ENCODE results near the gene MINK1.
"Not testable (repeated sequence)": the region's sequence is repeated elsewhere in the genome, so short reads cannot be mapped to it uniquely, and the experiment has no call there.

The MINK1 gene

DNA sequence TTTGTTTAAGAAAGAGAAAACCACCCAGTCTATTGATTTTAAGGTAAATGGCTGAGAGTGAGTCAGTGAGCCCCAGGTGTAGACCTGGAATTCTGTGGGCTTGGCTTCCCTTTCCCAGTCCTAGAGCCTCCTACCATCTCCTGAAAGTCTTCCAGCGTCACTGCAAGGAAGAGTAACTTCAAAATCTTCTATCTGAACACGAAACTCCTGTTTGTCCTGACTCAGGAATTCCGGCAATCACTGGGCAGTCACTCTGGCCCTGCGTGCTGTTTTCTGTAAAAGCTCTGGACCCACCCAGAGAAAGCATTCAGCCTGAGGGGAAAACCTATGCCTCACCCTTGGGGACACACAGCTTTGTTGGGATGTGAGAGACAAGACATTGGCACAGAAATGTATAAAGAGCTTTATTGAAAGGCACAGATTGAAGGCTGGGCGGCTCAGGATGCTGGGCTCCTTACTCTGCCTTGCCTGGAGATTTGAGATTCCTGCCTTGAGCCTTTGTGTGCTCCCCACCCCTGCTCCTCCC lies 15.9 kb downstream of the MINK1 start:
- no peak for DNase-seq

DNA sequence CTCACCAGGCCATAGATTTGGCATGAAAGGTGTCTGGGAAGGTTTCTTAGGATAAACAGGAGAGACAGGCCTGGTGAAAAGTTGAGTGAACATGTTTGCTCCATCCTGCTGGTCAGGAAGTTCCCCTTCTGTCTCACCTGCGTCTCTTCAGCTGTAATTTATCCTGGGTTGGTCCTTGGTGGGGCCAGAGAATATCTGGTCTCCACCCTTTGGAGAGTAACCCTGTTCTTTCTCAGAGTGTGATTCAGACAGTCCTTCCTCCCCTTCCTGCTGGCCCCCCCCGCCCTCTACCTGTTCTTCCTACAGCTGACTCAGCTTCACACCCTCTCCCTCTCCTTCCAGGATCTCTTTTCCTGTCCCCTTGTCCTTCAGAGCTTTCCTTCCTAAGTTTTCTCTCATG lies 17.1 kb downstream of the MINK1 start:
- no peak for DNase-seq

DNA sequence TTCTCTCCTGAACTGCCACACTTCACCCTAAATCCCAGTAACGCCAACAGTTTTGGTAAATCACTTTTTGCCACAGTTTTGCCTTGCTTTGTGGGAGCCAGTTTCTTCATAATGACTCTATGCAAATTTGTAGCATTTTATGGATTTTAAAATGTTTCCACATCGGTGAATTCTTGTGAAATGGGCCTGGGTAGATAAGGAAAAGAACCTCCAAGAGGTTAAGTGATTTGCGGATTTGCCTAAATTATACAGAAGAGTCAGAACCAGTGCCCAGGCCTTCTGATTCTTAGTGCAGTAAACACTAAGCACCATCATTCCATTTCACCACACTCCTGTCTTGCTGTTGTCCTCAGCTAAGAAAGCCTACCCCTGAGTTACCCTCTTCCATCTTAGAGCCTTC lies 17.9 kb downstream of the MINK1 start:
- DNase-seq, result no peak

DNA sequence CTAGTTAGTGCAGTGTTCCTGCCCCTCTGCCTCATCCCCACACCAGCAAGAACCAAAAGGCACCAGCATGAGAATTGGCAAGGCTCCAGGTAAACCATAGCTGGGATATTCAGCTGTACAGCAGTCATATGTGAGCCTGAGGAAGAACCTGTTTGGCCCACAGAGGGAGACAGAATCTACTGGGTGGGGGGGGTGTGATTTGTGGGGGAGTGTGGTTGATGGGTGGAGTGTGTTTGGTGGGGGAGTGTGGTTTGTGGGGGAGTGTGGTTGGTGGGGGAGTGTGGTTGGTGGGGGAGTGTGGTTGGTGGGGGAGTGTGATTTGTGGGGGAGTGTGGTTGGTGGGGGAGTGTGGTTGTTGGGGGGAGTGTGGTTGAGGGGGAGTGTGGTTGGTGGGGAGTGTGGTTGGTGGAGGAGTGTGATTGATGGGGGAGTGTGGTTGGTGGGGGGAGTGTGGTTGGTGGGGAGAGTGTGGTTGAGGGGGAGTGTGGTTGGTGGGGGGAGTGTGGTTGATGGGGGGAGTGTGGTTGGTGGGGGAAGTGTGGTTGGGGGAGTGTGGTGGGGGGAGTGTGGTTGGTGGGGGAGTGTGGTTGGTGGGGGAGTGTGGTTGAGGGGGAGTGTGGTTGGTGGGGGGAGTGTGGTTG lies 19.5 kb downstream of the MINK1 start:
- no peak for DNase-seq

DNA sequence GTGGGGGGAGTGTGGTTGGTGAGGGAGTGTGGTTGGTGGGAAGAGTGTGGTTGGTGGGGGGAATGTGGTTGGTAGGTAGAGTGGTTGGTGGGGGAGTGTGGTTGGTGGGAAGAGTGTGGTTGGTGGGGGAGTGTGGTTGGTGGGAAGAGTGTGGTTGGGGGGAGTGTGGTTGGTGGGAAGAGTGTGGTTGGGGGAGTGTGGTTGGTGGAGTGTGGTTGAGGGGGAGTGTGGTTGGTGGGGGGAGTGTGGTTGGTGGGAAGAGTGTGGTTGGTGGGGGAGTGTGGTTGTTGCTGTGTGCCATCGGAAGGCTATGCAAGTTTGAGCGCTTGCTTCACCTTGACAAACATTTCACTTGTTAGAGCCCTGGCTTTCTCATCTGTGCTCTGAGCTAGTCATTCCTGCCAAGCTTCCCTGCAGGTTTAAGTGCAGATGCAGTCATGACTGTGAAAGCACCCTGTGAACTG lies 20.1 kb downstream of the MINK1 start:
- DNase-seq, result no peak

DNA sequence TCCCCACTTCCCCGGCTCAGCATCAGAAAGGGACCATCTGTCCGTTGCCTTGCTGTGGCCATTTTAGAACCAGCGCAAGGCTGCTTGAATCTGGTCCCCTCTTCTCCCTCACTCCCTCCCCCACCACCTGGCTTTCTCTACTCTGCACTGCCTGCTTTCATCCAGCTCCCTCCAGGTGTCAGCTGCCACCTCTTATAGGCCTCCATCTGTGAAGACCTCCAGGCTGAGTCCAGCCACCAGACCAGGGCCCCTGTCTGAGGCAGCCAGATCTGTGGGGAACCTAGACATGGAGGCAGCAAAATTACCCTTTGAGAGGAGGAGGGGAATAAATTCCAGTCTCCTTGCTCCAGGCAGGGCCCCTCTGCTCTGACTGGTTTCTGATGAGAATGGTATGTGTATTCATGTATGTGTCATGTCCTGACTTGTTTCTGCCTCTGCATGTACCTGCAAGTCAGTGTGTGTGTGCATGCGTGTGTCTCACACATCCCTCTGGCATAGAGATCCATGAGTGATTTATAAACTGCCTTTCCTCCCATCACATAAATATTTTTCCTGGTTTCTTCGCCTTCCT lies 21.1 kb downstream of the MINK1 start:
- no peak for DNase-seq

DNA sequence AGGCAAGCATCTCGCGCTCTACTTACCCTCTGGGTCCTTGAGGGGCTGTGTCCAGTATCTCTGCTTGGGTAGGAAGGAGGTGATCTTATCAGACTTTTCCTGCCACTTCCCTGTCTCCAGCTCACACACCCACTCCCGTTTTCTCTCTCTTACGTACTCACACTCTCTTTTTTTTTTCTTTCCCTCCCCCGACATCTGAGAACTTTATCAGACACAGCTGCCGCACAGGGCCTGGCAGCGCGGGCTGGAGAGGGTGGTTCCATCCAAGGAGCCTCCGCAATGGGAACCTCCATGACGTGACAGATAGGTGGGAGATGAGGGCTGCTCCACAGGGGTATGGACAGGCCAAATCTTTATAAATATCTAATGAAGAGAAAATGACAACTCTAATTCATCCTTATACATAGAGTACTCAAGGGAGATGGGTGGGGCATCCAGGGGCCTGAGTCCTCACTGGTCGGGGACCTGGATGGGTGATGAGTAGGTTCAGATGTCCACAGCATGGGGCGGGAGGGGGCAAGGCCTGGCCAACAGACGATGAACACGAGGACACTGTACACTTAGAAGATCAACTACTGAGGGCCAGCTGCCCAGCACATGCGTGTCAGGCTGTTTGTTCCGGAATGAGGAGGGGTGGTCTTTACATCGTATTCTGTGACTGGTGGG lies 23.3 kb downstream of the MINK1 start:
- DNase-seq, result no peak

DNA sequence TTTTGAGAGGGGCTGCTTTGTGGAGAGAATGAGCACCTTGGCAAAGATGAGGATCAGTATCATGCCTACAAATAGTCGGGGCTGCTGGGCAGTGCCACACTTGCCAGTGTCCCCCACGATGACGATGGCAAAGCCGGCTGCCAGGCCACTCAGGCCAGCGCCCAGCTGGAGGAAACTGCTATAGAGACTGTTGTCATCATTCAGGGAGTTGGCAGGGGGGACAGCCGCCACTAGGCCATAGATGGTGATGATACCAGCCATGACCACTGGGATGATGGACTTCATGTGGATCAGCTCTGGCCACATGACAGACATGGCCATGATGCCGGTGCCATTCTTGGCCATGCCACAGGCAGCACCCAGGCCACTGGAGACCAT lies 23.8 kb downstream of the MINK1 start:
- no peak for DNase-seq

DNA sequence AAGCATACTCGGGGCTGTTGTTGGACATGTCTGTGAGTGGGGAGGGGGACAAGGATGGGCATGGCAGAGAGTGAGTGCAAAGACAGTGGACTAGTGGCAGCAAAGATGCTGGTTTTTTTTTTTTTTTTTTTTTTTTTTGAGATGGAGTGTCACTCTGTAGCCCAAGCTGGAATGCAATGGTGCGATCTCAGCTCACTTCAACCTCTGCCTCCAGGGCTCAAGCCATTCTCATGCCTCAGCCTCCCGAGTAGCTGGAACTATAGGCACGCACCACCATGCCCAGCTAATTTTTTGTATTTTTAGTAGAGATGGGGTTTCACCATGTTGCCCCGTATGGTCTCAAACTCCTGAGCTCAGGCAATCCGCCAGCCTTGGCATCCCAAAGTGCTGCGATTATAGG lies 24.2 kb downstream of the MINK1 start:
- not testable (repeated sequence) for DNase-seq

DNA sequence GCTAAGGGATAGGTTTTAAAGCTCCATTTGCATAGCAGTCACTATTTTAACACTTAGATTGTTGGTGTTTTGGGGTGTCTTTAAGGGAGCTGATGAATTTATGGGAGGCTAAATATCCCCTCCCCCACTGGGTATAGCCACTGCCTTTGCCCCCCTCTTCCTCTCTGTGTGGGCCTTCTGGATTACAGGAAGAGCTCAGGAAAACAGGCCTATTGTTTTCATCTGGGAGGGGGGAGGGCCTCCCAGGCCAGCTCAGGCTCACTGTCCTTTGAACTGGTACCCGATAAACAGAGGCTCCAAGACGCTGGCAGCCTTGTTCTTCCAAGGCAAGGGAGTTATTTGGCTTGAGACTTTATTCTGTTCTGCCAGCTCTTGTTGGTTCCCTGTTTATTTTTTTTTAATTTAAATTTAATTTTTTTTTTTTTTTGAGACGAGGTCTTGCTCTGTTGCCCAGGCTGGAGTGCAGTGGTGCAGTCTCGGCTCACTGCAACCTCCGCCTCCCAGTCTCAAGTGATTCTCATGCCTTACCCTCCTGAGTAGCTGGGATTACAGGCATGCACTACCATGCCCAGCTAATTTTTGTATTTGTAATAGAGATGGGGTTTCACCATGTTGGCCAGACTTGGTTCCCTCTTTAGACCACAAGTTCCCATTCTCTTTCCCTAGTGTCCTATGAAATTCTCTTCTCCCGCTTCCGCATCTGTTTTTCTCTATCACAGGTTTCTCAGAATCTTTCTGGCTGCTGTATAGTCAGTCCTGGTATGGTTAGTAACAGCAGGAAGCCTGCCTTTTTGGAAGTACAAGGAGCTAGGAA lies 25.1 kb downstream of the MINK1 start:
- no peak for DNase-seq

DNA sequence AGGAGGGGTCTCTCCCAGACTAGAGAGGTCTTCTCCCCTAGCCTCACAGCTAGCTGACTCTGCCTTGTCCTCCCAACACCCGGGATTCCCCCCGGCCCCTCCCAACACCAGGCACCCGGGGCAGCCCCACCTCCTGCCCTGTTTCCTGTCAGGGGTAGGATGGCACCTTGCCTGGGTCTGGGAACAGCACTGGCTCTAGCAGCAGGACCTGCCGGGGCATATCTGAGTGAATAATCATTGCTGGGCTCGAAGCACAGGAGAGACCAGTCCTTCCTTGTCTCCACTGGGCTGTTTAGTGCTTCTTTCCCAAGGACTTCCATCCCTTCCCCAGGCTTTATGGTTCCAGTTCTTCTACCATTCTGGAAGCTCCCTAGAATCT lies 25.7 kb downstream of the MINK1 start:
- DNase-seq, result no peak

DNA sequence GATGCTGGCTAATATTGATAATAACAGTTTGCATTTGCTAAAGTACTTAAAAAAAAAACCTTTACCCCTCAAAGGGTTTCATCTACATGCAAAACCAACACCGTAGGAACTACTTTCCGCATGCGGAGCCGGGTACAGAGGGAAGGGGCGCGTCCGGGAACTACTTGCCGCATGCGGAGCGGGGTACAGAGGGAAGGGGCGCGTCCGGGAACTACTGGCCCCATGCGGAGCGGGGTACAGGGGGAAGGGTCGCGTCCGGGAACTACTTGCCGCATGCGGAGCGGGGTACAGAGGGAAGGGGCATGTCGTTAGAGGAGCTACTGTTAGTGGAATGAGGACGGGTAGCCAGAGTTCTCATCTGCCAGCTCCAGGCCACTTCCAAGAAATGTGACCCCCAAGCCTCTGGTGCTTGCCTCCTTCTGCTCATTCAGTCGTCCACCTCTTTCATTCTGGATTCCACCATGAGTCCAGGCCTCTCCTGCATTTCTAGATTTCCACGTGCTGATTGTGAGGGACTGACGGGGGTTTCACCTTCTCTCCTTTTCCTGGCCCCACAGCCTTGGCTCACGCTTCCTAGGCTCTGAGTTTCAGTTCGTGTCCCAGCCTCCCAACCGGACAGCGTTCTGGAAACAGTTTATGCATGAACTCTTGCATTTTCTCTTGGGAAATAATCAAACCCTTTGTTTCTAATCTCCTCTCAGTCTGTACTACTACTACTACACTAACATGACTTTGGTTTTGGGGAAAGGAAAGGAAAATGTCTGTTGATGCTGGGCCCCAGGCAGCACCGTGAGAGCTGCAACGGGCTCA lies 26.9 kb downstream of the MINK1 start:
- DNase-seq, result no peak

DNA sequence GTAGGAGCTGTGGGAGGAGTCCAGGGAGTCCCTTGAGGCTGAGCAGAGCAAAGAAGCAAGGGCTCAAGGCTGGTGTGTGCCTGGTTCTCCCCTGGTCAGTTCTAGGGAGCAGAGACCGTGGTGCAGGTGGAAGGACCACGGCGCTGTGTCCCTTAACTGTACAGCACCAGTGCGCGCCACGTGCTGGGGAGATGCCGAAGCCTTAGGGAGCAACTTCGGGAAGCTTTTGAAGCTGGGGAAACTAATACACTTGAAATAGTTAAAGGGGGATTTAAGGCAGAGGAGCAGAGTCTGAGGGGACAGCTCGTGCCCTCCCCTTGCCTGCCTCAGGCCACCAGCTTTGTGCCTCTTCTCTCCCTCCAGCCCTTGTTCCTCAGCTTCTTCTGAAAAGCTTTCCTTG lies 27.5 kb downstream of the MINK1 start:
- no peak for DNase-seq

DNA sequence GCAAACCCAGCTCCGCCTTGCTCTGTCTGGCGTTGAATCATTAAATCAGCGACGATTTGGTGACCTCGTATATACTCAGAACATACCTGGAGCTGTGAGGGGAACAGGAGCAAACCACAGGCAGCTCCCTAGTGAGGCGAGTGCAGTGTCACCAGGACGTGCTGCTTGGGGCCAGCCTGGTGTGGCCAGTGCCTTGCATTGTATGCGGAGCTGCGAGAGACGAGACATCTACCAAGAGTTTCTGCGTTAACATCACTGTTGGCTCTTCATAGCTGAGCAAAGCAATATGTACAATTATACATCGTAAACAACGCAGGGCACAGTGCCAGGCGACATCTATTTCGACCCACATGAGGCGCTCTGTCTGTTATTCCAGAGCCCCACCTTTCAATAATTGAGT lies 27.9 kb downstream of the MINK1 start:
- DNase-seq, result no peak

DNA sequence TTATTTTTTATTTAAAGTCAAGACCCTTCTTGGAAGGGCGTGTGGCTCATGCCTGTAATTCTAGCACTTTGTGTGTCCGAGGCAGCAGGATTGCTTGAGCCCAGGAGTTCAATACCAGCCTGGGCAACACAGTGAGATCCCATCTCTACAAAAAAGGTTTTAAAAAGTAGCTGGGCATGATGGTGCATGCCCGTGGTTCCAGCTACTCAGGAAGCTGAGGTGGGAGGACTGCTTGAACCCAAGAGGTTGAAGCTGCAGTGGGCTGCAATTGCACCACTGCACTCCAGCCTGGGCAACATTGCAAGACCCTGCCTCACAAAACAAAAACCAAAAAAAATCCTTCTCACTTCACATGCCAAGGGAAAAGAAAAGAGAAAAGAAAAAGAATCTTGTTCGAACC lies 29.6 kb downstream of the MINK1 start:
- no peak for DNase-seq

DNA sequence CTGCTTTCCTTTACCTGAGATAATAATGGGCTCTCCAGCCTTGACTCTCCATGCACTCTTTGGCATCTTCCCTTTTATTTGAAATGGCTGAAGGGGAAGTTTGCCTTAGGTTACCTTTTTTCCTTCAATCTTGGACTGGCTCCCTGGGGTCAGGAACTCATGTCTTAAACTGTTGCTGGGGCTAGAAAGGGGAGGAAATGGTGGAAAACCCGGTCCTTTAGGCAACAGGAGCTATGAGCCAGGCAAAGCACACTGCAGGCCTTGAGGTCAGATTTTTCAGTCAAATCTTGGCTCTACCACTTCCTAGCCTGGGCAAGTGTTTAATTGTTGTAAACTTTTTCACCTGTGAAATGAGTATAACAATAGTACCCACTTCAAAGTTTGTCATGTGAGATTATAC lies 30.2 kb downstream of the MINK1 start:
- DNase-seq, result no peak

DNA sequence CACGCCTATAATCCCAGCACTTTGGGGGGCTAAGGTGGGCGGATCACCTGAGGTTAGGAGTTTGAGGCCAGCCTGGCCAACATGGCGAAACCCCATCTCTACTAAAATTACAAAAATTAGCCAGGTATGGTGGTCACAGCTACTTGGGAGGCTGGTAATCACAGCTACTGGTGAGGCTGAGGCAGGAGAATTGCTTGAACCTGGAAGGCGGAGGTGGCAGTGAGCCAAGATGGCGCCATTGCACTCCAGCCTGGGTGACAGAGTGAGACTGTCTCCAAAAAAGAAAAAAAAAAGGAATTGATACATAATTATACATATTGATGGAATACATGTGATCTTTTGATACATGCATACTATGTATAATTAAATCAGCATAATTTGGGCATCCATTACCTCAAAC lies 34.4 kb downstream of the MINK1 start:
- not testable (repeated sequence) for DNase-seq

DNA sequence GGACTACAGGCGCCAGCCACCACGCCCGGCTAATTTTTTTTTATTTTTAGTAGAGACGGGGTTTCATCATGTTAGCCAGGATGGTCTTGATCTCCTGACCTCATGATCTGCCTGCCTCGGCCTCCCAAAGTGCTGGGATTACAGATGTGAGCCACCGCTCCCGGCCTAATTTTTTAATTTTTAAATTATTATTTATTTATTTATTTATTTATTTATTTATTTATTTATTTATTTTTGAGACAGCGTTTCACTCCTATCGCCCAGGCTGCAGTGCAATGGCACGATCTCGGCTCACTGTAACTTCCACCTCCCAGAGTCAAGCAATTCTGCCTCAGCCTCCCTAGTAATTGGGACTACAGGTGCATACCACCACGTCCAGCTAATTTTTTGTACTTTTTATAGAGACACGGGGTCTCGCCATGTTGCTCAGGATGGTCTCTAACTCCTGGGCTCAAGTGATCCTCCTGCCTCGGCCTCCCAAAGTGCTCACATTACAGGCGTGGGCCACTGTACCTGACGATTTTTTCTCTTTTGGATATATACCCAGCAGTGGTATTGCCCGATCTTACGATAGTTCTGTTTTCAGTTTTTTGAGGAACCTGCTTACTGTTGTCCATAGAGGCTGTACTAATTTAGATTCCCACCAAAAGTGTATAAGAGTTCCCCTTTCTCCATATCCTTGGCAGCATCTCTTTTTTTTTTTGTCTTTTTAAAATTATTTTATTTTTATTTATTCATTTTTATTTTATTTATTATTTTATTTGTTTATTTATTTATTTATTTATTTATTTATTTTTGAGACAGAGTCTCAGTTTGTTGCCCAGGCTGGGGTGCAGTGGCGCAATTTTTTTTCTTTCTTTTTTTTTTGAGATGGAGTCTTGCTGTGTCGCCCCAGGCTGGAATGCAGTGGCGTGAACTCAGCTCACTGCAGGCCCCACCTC lies 36.2 kb downstream of the MINK1 start:
- DNase-seq, result not testable (repeated sequence)

DNA sequence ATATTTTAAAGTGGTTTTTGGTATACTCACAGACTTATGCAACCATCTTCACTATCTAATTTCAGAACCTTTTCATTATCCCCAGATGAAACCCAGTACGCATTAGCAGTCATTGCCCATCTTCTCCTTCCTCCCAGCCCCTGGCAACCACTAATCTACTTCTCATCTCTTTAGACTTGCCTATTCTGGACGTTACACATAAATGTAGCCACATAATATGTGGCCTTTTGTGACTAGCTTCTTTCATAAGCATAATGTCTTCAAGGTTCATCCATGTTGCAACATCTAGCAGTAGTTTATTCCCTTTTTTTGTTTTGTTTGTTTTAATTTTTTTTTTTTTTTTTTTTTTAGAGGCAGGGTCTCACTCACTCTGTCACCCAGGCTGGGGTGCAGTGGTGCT lies 37.7 kb downstream of the MINK1 start:
- no peak for DNase-seq

DNA sequence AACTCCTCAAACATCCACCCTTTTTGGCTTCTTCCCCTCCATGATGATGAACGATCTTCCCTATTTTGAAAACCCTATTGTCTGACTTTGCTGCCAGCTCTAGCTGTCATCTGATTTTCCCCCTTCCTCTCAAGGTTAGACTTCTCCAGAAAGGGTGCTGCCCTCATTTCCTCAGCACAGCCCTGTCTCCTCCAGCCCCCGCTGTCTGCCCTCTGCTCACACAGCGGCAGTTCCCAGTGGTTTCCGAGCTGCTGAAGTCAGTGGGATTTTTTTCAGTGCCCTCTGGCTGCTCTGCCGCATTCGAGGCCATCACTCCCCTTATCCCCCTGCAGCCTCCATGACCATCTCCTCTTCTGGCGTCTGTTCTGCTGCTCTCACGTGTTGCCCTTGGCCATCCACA lies 39.6 kb downstream of the MINK1 start:
- no peak for DNase-seq

DNA sequence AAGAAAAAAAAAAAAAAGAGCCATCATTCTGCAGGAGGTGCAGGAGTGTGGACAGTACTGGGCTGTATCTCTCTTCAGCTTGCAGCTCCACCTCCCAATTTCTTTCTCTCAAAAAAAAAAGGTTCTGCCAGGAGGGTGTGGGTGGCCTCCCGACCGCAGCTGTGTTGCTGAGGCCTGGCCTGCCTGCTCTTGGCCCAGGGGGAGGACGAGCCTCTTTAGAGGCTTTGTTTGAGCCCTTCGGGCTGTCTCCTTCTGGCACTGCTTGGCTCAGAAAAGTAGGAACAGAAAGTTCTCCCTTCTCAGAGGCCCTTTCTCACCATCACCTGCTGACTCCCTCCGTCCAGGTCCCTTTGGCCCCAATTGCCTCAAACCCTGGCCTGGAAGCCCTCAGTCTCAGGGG lies 43.9 kb downstream of the MINK1 start:
- DNase-seq, result no peak

DNA sequence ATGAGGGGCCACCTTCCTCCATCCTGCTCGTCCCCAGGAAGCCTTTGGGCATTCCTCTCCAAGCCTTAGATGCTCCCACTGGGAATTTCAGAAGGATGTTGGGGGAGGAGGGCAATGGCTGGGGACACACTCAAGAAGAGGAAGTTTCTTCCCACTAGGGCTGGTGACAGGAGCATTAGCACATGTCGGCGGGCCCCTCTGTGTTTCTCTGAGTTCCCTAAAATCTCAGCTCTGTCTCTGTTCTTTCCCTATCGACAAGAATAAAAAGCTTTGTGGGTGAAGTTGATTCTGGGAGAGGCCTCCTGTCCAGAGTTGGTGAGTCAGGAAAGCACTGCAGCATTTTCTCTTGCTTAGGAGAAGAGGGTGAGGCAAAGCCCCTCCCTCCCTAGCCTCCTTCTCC lies 46.5 kb downstream of the MINK1 start:
- DNase-seq, result no peak

All from right forelimb (tissue), 1 donor.